CD4-positive, alpha-beta T cell treated with Interleukin-17A for 4 hours (primary cell): ENCODE measurements around the gene RHEX.
"Not testable (repeated sequence)": the region's sequence is repeated elsewhere in the genome, so short reads cannot be mapped to it uniquely, and the experiment has no call there.

ENCODE experiments used
- DNase-seq: peaks from one replicate; pipeline ENCODE4 v3.0.0-alpha.2; 2020; ENCODE audit warnings: mixed read lengths

RHEX gene, protein sequence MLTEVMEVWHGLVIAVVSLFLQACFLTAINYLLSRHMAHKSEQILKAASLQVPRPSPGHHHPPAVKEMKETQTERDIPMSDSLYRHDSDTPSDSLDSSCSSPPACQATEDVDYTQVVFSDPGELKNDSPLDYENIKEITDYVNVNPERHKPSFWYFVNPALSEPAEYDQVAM

DNA sequence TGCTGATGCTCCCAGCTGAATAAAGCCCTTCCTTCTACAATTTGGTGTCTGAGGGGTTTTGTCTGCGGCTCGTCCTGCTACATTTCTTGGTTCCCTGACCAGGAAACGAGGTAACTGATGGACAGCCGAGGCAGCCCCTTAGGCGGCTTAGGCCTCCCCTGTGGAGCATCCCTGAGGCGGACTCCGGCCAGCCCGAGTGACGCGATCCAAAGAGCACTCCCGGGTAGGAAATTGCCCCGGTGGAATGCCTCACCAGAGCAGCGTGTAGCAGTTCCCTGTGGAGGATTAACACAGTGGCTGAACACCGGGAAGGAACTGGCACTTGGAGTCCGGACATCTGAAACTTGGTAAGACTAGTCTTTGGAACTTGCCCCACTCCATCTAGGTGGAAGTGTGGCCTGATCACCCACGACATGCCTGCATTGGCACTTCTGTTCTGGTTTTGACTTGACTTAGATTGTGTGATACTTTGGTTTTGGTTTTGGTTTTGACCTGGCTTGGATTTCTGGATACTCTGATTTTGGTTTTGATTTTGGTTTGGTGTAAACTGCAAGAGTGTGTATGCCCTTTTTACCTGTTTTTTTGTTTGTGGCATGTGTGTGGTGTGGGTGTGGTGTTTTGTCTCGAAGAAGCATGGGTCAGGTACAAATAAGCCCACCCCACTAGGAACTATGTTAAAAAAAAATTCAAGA, at the start of gene RHEX:
RHEX (plus strand) TSS at position 255 of the 692 bp plus-strand sequence. CDS start 44,656 bp downstream, outside the sequence.
- DNase-seq: not testable (repeated sequence)

DNA sequence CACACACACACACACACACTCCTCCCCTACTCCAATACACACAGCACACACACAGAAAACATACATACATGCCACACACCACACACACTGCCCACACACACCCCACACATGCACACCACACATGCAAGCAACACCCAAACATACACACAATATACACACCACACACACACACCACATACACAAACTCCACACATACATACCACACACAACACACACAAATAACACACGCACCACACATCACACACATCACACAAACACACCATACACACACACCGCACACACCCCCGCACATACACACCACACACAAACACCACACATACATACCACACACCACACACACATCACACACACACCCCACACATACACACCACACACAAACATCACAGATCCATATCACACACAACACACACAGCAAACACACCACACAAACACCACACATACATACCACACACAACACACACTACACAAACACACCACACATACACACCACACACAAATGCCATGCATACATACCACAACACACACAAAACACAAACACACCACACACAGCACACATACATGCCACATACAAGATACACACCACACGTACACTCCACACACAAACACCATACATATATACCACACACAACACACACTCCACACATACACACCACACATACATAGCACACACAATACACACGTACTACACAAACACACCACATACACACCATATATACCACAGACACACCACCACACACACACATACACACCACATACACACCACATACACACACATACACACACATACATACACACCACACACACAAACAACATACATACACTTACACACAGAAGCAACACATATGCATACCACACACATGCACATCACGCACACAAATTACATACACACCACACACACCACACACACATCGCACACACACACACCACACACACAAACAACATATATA, 48.8 kb upstream of the RHEX start:
- DNase-seq: no peak

DNA sequence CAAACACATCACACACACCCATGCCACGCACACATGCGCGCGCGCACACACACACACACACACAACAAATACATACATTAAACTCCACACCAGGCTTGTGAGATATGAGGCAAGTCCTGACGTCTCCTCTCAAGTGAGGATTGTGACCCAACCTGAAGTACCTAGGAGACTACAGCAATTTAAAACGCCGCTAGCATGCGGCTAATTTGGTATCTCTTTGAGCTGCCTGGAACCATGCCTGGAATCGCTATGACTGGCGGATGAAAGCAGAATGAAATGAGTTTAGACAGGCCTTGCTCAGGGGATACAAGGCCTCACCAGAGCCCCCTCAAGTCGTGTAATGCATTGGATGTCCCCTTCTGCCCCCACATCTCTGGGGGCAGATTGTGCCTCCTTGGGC, 48.1 kb upstream of the RHEX start:
- no peak for DNase-seq

DNA sequence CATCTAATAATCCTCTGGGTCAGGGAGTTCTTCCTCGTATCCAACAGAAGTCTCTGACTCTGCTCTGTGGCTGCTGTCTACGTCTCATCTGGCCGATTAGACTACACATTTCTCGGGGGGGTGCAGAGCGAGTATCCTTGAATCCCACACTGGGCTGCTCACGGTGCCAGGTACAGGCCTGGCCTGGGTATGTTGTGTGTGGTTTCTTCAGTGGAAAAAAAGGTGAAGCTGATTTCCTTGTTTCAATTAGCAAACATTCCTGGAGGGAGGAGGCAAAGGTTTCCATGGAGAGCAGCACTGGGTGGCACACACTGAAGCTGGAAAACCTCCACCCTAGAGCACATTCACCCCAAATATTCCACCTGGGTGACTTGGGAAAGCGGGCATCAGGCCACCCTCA, 47.7 kb upstream of the RHEX start:
- DNase-seq: no peak

DNA sequence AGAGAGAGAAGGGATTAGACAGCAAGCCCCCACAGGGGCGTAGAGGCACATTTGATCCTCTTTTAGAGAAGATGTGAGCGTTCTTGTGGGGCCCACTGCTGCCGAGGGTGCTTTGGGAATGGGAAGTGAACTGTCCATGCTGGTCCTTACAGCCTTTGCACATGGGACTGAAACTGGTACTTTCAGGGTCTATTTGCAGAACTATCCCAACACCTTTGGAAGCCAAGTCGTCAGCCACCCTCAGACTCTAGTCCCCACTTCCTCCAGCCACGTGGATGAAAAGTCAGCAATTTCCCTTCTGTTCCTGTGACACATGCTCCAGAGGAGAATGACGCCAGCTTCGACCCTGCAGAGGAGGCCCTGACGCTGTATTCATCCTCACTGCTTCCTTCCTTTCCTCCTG, 47.2 kb upstream of the RHEX start:
- DNase-seq: no peak

DNA sequence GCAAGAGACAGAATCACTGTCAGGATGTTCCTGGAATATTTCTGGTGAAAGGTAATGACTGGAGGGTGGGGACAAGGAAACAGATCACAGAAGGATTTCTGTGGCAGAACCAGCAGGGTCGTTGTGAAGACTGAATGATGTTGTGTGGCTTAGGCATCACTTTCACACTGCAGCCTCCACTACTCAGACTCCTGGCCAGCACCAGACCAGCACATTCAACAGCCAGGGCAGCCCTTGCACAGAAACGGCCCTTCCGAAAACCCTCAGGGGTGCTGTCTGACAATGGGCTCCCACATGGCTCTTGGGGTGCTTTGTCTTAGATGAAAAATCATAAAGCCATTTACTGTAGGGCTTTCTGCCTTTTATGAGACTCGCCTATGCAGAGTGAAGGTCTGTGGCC, 46.0 kb upstream of the RHEX start:
- no peak for DNase-seq

DNA sequence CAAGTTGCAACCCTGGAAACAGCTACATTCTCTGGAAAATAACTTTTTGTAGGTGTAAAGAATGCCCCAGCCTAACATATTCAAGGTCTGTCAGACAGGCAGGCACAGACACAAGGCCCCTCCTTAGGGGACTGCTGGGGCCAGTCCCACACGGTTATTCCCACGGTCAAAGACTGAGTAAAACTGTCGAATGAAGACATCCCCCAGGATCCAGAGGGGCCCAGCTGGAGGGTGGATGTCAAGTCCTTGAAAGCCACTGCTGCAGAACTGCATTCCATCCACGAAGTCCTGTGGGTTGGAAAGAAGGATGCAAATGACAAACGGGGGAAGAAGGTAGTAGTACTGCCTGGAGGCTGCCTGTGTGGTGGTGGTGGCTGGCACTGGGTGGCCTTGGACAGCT, 42.9 kb upstream of the RHEX start:
- DNase-seq: no peak

DNA sequence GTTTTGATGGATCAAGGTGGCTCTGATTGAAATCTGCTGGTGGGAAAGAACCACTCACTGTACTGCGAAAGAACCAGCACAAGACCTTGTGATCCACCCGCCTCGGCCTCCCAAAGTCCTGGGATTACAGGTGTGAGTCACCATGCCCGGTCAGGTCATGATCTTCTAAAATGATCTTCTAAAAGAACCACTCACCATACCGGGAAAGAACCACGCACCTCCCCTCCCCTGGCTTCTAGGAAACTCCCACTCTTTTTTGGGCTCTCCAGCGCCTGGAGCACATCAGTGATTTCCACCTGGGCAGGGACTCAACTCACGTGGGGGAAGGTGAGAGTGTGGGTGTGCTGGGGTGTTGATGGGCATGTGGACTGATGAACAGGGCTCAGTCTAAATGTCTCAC, 41.9 kb upstream of the RHEX start:
- no peak for DNase-seq

DNA sequence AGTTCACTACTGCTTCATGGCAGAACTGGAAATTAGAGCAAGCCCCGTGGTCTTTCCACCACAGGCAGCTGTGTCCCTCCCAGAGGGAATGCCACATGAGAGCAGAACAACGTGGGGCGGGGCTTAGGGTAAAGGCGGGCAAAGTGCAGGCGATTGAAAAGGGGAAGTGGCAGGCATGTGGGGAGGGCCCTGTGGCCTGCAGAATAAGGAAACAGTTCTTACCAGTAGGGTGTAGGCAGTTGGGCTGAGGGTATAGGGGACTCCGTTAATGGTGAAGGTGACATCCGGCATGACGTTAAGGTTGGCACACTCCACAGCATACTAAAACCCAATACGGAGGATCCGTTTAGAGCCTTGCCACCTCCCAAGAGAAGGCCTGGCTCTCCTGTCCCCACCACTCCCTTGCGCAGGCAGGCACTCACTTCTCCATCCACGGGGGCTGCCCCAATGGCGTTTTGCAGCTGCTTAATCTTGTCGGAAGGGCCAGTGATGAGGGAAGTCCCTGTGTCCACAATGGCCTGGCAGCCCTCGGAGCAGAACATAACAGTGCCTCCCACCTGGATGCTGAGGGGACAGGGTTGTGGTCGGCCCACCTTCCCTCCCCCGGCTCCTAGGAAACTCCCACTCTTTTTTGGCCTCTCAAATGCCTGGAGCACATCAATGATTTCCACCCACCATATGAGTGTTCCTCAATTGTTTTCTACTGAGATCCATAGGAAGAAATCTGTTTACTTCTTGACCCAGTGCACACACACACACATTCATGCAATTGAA, 40.7 kb upstream of the RHEX start:
- DNase-seq: peak; percentile 44

DNA sequence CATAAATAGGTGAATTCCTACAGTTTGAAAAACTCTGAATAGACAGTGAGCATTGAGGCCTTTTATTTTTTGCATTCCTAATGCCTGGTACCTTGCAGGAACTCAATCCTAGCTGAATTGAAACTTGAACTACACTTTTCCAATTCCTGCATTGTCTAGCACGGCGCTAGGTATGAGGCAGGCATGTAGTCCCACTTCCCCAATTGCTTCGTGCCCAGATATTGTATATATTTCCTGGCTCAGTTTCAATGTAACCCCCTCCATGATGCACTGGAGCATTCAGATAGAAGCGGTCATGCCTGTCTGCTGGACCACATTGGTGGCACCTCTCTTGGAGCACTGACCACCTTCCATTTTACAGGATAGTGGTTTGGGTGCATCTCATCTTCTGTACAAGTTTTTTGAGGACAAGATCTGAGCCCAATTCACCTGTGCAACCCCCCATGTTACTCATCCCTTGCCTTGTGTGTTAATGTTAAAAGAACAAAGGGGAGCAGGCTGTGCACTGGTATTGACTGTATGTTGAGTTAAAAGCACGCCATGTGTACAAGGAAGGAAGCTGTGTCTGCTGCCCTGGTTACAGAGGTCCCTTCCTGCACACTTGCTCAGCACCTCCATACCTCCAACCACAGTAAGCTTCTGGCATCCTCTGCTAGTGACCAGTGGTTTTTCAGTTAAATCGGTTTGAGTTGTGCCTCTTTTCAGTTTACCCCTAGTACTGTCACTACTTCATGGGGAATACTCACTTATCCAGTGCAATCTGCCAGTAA, 39.8 kb upstream of the RHEX start:
- DNase-seq: no peak

DNA sequence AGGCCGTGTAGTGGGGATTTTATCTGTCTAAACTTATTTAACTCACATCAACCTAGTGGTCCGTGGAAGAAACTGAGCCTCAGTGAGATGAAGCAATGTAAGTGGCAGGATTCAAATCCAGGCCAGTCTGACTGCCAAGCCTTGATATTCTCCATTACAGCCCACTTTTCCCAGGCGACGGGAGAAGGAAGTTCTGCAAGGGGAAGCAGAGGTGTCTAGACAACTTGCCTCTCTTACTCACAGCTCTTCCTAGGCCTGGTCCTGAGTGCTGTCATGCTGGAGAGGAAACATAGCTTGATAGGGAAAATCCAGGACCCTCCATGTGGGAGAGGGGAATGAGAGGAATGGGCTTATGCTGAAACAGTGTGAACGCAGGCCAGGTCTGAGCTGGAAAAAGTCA, 38.4 kb upstream of the RHEX start:
- DNase-seq: no peak

DNA sequence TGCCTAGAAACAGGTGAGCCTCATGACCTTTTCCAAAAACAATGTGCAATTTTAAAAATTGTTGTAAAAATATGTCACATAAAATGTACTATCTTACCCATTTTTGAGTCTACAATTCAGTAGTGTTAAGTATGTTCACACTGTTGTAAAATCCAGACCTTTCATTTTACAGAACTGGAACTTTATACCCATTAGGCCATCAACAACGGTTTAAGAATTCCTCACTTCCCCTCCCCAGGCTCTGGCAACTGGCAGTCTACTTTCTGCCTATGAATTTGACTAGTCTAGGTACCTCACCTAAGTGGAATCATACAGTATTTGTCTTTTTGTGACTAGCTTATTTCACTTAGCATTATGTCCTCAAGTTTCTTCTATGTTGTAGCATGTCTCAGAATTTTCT, 37.9 kb upstream of the RHEX start:
- DNase-seq: no peak

DNA sequence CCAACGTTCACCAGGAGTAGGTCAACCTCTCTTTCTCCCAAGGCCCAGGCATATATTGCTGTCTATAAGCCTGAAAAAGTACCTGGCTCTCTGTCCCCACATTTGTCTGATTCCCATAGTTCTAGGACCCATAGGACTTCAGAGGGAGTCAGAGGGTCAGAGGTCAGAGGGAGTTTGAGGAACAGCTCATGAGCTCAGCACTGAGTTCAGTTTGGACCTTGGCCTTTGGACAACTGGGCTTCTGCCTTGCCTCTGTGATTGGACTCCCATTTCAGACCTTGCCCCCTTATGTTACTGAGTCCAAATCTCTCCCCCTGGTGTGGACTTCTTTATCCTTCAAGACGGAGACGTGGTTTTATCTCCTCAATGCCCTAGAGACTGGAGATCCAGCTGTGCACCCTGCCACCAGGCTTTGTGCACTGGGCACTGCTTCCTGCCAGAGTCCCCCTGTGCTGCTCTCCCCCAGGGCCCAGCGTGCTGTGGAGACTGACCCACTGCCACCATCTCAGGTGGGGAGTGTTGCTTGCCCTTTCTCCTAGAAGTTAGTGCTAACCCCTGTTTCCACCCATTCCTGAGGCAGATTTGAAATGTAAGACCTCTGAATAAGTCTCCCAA, 32.5 kb upstream of the RHEX start:
- no peak for DNase-seq

DNA sequence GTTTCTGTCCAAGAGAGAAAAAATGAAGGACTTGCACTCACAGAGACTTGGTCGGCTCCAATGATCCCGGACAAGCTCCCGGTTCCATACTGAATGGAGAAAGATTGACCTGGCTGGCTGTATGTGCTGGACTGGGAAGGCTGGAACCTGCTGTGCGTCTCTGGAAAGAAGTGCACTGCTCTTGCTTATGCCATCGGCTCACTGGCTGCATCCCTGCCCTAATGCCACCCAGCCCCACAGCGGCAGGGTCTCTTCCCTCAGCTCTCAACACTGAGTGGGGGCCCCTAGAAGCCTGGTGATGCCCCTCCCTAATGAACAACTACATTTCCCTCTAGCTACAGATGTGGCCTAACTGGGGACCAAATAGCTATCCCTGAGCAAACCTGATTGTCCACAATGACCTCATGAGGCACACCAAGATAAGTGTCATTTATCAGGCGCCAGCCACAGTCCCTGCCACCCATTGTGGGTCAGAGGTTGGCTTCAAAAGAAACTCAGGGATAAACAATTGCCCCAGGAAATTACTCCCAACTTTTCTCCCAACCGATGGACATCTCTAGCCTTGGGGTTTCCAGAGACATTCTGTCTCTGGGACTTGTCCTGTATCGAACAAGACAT, 31.9 kb upstream of the RHEX start:
- DNase-seq: no peak

DNA sequence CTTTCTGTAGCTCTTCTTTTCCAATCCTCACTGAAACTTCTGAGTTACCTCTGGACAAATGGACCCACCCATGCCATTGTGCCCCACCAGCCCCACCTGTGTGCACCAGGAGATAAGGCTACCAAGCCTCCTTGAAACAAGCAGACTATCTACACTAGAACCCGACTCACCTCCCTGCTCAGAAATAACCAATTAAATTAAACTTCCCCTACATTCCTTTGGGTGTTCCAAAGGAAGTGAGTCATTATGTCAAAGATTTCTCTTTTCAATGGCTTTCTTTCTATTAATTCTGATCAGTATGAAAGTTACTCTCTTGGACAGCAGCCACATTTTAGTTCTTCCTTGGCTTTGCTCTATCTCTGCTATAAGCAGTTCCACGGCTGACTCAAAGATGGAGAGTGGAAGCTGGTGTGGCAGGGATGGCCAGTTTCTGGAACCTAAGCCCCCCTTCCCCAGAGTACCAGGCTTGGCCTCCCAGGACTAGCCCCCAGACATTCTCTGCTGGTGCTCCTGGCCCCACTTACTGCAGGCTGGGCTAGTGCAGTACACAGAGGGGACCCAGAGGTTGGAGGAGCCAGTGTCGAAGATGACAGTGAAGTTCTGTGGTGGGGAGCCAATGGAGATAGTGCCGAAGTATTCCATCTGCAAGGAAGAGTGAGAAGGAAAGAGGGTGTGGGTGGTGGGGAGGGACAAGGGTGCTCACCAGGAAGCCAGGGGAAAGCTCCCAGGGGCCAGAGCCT, 31.2 kb upstream of the RHEX start:
- DNase-seq: no peak

DNA sequence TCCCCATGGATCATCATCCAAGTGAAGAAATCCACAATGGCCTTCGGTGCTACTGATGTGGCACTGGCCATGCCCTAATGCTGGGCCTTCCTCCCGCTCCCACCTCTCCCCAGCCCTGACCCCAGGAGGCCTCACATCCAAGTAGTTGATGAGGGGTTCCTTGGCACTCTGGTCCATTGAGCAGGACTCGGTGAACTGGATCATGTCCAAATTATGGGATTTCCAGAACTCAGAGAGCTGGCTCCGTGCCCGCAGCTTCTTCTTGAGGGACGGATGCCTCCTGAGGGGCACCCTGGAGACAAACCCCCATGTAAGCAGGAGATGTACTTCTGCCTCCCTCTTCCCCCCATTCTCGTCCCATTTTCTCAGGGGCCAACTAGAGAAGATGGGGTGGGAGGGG, 30.2 kb upstream of the RHEX start:
- DNase-seq: no peak

DNA sequence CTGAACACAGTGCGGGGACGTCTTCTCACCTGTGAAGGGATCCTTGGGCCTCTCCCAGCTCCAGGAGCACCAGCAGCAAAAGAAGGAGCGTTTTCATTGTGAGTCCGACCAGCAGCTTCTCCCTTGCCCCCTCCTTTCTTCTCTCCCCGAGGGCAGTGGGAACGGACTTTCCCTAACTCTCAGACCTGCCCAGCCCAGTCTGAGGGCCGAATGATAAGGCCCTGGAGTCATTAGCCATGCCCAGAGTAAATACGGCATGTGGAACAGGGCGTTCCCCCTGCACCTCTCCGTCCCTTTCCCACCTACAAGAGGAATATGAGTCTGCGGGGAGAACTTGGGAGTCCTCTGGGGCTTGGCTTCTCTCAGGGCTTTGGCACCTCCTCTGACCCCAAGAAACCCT, 29.3 kb upstream of the RHEX start, which contains the start of gene CTSE:
CTSE (minus strand) TSS at position 201 of the 400 bp plus-strand sequence; CDS start at position 97, 104 bp downstream.
- DNase-seq: no peak

DNA sequence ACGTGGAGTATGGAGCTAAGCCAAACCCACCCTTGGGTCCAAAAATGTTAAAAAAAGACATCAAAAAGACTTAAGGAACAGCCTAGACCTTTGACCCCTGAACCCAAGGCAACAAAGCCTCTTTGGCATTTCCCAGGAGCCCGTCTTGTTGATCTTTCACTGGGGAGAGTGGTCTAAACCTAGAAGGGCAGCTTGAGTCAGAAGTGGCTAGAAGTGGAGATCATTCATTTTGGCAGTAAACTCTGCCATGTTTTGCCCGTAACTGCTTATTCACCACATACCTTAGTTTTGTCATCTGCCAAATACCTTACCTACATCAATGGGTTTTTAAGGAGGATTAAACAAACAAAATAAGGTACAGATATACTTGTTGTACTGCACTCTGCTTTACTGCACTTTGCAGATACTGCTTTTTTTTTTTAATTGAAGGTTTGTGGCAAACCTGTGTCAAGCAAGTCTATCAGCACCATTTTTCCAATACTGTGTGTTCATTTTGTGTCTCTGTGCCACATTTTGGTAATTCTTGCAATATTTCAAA, 27.6 kb upstream of the RHEX start:
- DNase-seq: no peak

DNA sequence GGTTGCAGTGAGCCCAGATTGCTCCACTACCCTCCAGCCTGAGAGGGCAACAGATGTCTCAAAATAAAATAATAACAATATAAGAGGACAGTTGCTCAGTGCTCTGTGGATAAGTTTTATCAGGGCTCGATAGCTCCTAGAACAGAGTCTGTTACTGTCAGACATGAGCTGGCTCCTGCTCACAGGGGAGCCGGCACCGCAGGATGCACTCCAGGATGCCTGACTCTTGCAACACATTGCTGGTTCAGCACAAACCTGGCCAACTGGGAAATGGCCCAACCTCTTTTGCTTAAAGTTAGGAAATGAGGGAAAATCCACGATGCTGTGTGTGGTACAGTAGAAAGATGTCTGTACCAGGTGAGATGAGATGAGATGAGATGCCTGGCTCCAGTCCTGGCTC, 23.5 kb upstream of the RHEX start:
- DNase-seq: no peak

DNA sequence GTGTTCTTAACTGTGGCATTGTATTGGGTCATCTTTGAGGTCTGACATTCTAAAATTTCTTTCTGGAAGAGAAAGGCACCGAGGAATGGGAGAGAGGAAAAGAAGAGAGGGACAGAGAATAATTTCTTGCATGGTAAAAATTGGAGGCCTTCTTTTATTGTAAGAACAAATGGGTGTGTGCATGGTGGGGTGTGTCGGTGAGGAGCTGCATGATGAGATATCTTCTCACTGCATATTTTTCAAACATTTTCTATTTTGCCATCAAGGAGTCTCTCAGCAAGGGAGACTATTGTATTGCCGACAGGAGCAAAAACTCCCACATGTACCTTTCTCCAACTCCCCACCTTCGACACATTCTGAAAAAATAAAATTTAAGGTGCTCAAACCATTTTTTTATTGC, 22.8 kb upstream of the RHEX start:
- no peak for DNase-seq
